CD4-positive, alpha-beta T cell (primary cell): ENCODE results near the gene ZFPM1. TPM values are rescaled to one million over a fixed set of nuclear protein-coding genes. Genes with fewer than 3 reads are reported as not detected.

Source experiments
- ATAC-seq: fragments of 200-7000 bp; cut with Tn5 transposase; one replicate; pipeline ENCODE4 v1.10.0; 2022; ENCODE audit warnings: mild to moderate bottlenecking; ENCODE audit not compliant: poor library complexity
- CTCF ChIA-PET: fragments of 350-600 bp; sonication (Branson Sonifier 250); formaldehyde crosslinking; loops from one replicate; lab custom pipeline; 2021; ENCODE audit warnings: antibody characterized with exemption, inconsistent platforms; lab: Charles Lee
- POLR2A ChIA-PET: fragments of 350-600 bp; sonication (Branson Sonifier 250); formaldehyde crosslinking; loops from one replicate; lab custom pipeline; 2021; ENCODE audit warnings: antibody characterized with exemption, inconsistent platforms; lab: Charles Lee
- DNase-seq, 14 experiments: peaks; one replicate each; pipeline ENCODE4 v3.0.0-alpha.2; 2013 to 2020; ENCODE audit warnings: mixed read lengths in 2 of 14
- H3K27ac ChIP-seq, 2 donors: one replicate each; pipeline versions ENCODE4 v1.5.1 to v1.7.0; 2013; ENCODE audit warnings: low read length in 2 of 2, low read depth in 1 of 2, mild to moderate bottlenecking in 1 of 2
- H3K27me3 ChIP-seq, 2 experiments: 1 replicate in 1 of 2; 2 replicates in 1 of 2; pipeline versions ENCODE4 v1.6.1 to v1.7.0; 2013; ENCODE audit warnings: low read length in 2 of 2, control low read depth in 1 of 2, mild to moderate bottlenecking in 1 of 2, moderate library complexity in 1 of 2; ENCODE audit not compliant: insufficient read depth in 2 of 2, control insufficient read depth in 1 of 2
- H3K36me3 ChIP-seq: one replicate; pipeline ENCODE4 v1.6.1; 2013; ENCODE audit warnings: low read length, control low read depth; ENCODE audit not compliant: insufficient read depth
- H3K4me1 ChIP-seq: one replicate; pipeline ENCODE4 v1.6.1; 2013; ENCODE audit warnings: low read length, control low read depth; ENCODE audit not compliant: insufficient read depth
- H3K4me3 ChIP-seq: one replicate; pipeline ENCODE4 v1.5.1; 2013; ENCODE audit warnings: mild to moderate bottlenecking, low read length, moderate library complexity
- H3K9me3 ChIP-seq, 2 experiments: 1 replicate in 1 of 2; 2 replicates in 1 of 2; pipeline versions ENCODE4 v1.6.1 to v1.7.0; 2013; ENCODE audit warnings: low read length in 2 of 2, mild to moderate bottlenecking in 2 of 2, control low read depth in 1 of 2, moderate library complexity in 1 of 2; ENCODE audit not compliant: control insufficient read depth in 1 of 2, insufficient read depth in 1 of 2
- H3K27ac Mint-ChIP-seq: one replicate; pipeline ENCODE4 v1.8.0; 2020; ENCODE audit warnings: mixed read lengths
- H3K27me3 Mint-ChIP-seq: one replicate; pipeline ENCODE4 v1.8.0; 2021; ENCODE audit warnings: mixed read lengths
- H3K36me3 Mint-ChIP-seq: one replicate; pipeline ENCODE4 v1.8.0; 2021; ENCODE audit warnings: low read depth, mixed read lengths
- H3K4me1 Mint-ChIP-seq: one replicate; pipeline ENCODE4 v1.8.0; 2021; ENCODE audit warnings: low read depth, mixed read lengths
- H3K4me3 Mint-ChIP-seq: one replicate; pipeline ENCODE4 v1.8.0; 2020; ENCODE audit warnings: mild to moderate bottlenecking, mixed read lengths
- H3K9me3 Mint-ChIP-seq: one replicate; pipeline ENCODE4 v1.8.0; 2020; ENCODE audit warnings: mixed read lengths
- intact Hi-C, 2 experiments: fragments of 100-400 bp; cut with DNase I in 1 of 2; cut with micrococcal nuclease in 1 of 2; formaldehyde crosslinking; loops; one replicate each; pipeline versions ENCODE4 v1.15.1 to v1.9.0; 2023 to 2025; cut with DNase I, micrococcal nuclease
- total RNA-seq, 174 experiments: library from RNA in 2 of 174; stranded (reverse) in 2 of 174; gene quantifications; one replicate each; pipeline ENCODE4 v1.2.3 and lab custom pipeline; 2021 to 2026
- TF ChIP-seq, protein P1 (sequence below): fragments of 200-600 bp; IDR thresholded peaks from one replicate; pipeline ENCODE4 v1.8.0; 2022; ENCODE audit warnings: antibody characterized with exemption, mild to moderate bottlenecking

The ZFPM1 gene
- total RNA-seq, 2 experiments from 2014 or later: 22.8 to 24.2 TPM

DNA sequence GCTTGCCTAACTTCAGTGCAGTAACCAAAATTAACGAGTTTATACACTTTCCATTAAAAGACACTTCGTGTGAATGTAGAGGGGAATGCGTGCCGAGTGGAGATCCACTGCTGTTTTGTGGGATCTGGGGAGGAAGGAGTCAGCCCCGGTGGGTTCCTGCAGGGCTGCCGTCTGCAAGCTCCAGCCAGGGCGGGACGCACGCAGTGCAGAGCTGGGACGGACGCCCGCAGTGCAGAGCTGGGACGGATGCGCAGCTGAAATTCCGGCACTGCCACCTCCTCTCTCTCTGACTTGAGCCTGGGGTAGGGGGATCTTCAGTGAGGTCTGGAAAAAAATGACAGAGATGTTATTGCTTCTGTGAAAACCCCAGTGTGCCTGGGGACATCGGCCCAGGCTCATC lies 100.7 kb downstream of the ZFPM1 start:
- intact Hi-C loops: no loop called here
- H3K36me3 ChIP-seq: no peaks in the 10 kb centered on the region

DNA sequence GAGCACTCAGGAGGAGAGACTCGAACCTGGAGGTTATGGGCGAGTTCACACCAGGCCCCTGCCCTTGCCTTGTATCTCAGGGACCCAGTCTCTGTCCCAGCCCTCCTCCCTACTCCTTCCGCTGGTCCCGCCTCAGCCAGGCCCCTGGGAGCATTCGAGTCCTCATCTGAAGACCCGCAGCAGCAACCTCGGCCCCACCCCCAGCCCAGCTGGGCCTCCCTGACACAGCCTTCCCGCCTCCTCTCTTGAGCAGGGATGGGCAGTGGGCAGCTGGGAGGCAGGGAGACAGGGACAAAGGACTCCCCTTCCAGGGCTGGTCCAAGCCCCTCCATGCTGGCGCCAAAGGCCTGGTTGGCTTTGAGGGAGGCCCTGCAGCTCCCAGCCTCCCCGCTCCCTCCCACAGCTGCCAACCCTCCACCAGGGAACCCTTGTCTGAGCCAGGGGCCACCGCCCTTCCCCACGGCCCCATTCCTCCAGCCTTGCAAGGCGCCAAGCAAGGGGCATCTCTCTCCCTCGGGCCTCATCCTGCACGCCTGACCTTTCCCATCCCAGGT lies 101.7 kb downstream of the ZFPM1 start:
- DNase-seq: no peak
- Mint-ChIP-seq H3K4me3 (no peak overlapping the region), H3K36me3 (no peaks in the 10 kb centered on the region), H3K27me3 (peaks cover 11% of the 10 kb centered on the region), H3K9me3 (no peaks in the 10 kb centered on the region), H3K4me1 (no peaks in the 10 kb centered on the region), H3K27ac (no peak overlapping the region)
- Histone ChIP-seq H3K4me1 (peaks cover 8% of the 10 kb centered on the region), H3K36me3 (no peaks in the 10 kb centered on the region), H3K27me3 (peaks cover 0 to 3% of the 10 kb centered on the region in 2 experiments), H3K4me3 (no peak overlapping the region), H3K27ac (no peak overlapping the region), H3K9me3 (peaks cover 0 to 10% of the 10 kb centered on the region in 2 experiments)
- ChIA-PET POLR2A (no interaction called here), CTCF (interaction anchor here (0.5 kb wide), 1 partner anchor 639 kb away, joined by 5 read pairs; no protein-coding TSS in a partner anchor)
- ATAC-seq: no peak
- intact Hi-C loops: no loop called here
- TF ChIP-seq, protein P1, sequence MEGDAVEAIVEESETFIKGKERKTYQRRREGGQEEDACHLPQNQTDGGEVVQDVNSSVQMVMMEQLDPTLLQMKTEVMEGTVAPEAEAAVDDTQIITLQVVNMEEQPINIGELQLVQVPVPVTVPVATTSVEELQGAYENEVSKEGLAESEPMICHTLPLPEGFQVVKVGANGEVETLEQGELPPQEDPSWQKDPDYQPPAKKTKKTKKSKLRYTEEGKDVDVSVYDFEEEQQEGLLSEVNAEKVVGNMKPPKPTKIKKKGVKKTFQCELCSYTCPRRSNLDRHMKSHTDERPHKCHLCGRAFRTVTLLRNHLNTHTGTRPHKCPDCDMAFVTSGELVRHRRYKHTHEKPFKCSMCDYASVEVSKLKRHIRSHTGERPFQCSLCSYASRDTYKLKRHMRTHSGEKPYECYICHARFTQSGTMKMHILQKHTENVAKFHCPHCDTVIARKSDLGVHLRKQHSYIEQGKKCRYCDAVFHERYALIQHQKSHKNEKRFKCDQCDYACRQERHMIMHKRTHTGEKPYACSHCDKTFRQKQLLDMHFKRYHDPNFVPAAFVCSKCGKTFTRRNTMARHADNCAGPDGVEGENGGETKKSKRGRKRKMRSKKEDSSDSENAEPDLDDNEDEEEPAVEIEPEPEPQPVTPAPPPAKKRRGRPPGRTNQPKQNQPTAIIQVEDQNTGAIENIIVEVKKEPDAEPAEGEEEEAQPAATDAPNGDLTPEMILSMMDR: no peak

More for the DNA sequence above, 100.7 kb downstream of the ZFPM1 start:
- no peak for DNase-seq
- no peak overlapping the region for H3K27ac Mint-ChIP-seq
- H3K4me1 ChIP-seq: peaks cover 8% of the 10 kb centered on the region
- H3K9me3 ChIP-seq: peaks cover 0 to 10% of the 10 kb centered on the region in 2 experiments
- TF ChIP-seq, protein P1: no peak
- no peak overlapping the region for H3K27ac ChIP-seq
- peaks cover 8% of the 10 kb centered on the region for H3K27me3 Mint-ChIP-seq
- H3K4me3 ChIP-seq: no peak overlapping the region
- ChIA-PET CTCF (no interaction called here), POLR2A (no interaction called here)
- no peak overlapping the region for H3K4me3 Mint-ChIP-seq
- no peak for ATAC-seq
- no peaks in the 10 kb centered on the region for H3K36me3 Mint-ChIP-seq
- H3K27me3 ChIP-seq: peaks cover 0 to 3% of the 10 kb centered on the region in 2 experiments
- no peaks in the 10 kb centered on the region for H3K4me1 Mint-ChIP-seq
- H3K9me3 Mint-ChIP-seq: no peaks in the 10 kb centered on the region

GRCh38 chr16:88556294-88556988 lies 103.4 kb downstream of the ZFPM1 start:
- Mint-ChIP-seq H3K27me3 (peaks cover 11% of the 10 kb centered on the region), H3K27ac (no peak overlapping the region), H3K4me3 (no peak overlapping the region), H3K36me3 (no peaks in the 10 kb centered on the region), H3K4me1 (no peaks in the 10 kb centered on the region), H3K9me3 (no peaks in the 10 kb centered on the region)
- Histone ChIP-seq H3K36me3 (no peaks in the 10 kb centered on the region), H3K27ac (no peak overlapping the region), H3K4me1 (no peaks in the 10 kb centered on the region), H3K4me3 (no peak overlapping the region), H3K27me3 (peaks cover 3% of the 10 kb centered on the region in 2 experiments), H3K9me3 (peaks cover 0 to 10% of the 10 kb centered on the region in 2 experiments)
- DNase-seq: no peak
- intact Hi-C loops: no loop called here
- POLR2A ChIA-PET: no interaction called here
- TF ChIP-seq, protein P1: no peak
- CTCF ChIA-PET: no interaction called here
- no peak for ATAC-seq
